HG02798 (cell line): Measurements from ENCODE around the gene GRK7.
"Not testable (repeated sequence)": the region's sequence is repeated elsewhere in the genome, so short reads cannot be mapped to it uniquely, and the experiment has no call there.

Experiments used
- ATAC-seq: cut with Tn5 transposase; IDR thresholded peaks from one replicate; pipeline ENCODE4 v1.9.1; 2021; ENCODE audit warnings: mild to moderate bottlenecking; ENCODE audit not compliant: unreplicated experiment, poor library complexity

The GRK7 gene

DNA sequence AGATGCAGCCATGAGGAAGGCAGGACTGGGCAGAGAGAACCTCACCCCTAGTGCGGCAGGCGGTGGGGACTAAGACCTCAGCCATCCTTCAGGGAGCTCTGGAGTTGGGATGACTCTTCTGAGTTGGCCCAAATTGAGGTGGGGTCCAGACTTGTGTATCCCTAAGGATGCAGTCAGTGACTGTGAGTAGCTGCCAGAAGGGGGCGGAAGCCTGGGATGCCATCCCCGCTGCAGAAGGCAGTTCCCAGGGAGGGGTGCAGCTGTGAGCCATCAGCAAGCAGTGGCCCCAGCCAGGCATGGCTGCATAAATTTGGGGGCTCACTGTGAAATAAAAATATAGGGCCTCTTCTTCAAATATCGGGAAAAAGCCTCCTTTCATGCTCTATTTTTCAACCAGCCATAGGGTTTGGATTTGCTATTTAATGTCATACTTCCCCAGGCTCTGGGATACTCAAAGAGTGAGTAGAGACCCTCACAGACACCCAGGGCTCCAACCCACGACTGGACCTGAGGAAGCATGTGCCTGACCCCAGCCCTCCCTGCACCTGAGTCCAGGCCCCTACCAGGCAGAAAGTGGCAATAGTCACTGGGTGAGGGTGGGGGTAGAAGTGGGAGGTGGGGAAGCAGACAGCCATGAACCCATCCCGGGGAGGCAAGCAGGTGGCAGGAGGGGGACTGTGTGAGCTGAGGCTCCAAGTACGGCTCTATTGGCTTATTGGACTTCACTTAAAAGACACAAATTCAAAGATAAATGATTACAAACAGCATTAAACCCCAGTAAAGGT is 30.5 kb downstream of the GRK7 start:
- ATAC-seq: no peak

DNA sequence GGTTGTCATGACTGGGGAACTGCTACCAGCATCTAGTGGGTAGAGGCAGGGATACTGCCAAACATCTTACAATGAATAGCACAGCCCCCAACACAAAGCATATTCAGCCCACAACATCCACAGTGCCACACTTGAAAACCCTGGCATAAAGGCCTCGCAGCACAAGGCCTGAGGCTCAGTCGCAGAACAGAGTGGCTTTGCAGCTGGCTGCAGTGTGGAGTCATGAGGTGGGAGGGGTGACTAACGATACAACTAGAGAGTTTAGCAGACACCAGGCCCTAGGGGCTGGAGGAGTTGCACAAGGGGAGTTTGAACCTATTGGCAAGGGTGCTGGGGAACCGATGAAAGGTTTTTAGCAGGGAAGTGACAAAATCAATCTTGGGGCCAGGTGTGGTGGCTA is 32.1 kb downstream of the GRK7 start:
- ATAC-seq: no peak

- no peak for ATAC-seq
These were observed 32.5 kb downstream of the GRK7 start for GRCh38 chr3:141795741-141796080.

GRCh38 chr3:141796081-141796888 is 33.1 kb downstream of the GRK7 start:
- peak; percentile 98 for ATAC-seq

DNA sequence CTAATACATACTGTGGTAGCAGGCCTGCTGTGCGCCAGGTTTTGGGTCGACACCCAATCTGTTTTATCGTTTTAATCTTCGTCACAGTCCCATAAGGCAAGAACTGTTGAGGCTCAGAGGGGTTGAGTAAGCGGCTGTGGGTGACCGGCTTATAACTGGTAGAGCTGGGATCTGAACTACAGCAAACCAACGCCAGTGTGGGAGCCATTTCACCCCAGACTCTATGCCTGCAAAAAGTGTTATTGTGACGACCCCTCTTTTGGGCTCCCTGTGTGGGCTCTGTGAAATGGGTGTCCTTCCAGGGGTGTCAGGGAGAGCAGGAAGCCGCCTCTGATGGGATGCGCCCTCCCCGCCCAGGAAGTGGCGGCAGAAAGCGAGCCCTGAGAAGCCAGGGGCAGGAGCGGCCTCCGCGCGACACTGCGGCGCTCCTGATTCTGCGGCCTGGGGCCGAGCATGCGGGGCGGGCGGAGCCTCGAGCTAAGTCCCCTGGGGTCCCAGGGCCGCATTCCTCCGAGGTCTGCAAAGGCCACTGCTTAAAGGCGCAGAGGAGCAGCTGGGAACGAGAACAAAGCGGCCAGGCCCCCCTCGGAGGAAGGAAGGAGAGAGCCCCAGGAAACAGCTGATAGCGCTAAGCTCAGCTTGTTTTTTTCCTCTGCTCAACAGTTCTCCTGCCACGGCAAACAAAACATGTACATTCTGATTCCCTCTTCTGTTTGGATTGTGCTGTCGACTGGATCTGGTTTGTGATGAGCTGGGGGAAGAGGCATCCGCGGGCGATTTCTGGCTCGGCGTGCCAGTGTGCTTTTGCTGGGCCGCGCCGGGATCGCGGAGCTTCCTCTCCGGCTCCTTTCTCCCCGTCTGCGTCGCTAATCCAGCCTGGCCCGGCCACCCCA is 33.9 kb downstream of the GRK7 start:
- ATAC-seq: no peak

DNA sequence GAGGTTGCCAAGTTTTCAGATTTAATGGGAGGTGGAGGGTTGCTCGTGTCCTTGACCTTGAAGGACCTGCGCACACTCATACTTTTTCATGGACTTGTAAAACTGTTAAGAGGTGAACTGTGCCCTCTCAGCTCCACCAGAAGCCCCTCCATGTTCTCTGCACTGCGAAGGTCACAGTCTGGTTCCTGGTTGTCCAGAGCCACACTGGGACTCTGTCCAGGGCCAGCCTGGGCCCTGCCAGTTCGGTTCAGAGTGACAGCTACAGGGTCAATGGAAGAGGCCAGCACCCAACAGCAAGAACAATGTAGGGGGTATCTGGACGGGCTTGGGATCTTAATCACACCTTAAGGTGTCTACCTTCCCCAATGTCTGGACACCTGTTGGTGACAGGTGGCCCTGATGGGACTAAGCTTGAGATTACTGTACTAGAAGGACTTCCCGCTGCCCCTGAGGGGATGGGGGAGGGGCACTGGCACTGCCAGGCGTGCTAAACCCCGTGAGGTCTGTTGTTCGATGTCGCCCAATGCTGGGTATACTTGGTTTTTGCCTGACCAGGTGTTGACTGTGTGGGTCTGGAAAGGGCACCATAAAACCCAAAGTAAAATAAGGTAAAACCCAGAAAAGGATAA is 34.7 kb downstream of the GRK7 start:
- ATAC-seq: no peak

DNA sequence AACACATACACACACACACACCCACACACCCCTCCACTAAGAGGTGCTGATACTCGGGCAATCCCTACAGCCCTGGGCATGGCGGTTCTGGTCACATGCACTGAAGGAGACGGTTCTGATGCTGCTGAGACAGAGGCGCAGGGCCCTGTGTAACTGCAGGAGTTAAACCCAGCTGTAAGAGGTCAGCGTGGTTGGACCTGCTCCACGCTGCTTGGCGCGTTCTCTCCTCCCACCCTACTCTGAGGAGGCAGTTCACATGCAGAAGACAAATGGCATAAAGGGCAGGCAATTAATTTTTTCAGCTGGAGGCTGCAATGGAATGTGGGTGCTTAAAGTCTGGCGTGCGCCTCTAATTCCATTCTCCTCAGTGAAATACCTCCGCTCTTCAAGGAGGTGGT is 35.2 kb downstream of the GRK7 start:
- no peak for ATAC-seq

GRCh38 chr3:141802316-141803077 is 39.3 kb downstream of the GRK7 start:
- ATAC-seq: no peak

DNA sequence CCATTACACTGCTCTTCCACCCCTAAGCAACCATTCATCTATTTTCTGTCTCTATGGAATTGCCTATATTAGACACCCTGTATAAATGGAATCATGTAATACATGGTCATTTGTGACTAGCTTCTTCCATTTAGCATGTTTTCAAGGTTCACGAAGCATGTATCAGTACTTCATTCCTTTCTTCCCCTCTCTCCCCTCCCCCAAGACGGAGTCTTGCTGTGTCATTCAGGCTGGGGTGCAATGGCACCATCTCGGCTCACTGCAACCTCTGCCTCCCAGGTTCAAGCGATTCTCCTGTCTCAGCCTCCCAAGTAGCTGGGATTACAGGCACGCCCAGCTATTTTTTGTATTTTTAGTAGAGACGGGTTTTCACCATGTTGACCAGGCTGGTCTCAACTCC is 40.3 kb downstream of the GRK7 start:
- ATAC-seq: not testable (repeated sequence)

DNA sequence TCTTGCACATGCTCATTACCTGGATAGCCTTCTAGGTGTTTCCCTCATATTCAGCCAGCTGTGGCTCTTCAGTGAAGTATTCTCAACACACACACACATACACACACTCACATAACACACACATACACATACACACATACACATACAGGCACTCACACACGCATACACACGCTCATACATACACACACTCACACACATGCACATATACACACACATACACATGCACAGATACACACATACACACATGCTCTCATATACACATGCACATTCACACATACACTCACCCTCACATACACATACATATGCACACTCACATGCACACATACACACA is 41.2 kb downstream of the GRK7 start:
- ATAC-seq: no peak

- no peak for ATAC-seq
These were observed 41.8 kb downstream of the GRK7 start for GRCh38 chr3:141804778-141805639.

GRCh38 chr3:141807277-141808033 is 44.2 kb downstream of the GRK7 start:
- no peak for ATAC-seq

DNA sequence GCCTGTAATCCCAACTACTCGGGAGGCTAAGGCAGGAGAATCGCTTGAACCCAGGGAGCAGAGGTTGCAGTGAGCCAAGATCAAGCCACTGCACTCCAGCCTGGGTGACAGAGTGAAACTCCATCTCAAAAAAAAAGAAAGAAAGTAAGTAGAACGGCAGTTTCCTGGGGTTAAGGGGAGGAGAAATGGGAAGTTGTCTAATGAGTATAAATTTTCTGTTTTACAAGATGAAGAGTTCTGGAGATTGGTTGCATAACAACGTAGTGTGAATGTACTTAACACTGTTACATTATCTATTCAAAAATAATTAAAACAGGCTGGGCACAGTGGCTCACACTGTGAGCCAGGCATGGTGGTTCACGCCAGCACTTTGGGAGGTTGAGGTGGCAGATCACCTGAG is 45.4 kb downstream of the GRK7 start:
- no peak for ATAC-seq

DNA sequence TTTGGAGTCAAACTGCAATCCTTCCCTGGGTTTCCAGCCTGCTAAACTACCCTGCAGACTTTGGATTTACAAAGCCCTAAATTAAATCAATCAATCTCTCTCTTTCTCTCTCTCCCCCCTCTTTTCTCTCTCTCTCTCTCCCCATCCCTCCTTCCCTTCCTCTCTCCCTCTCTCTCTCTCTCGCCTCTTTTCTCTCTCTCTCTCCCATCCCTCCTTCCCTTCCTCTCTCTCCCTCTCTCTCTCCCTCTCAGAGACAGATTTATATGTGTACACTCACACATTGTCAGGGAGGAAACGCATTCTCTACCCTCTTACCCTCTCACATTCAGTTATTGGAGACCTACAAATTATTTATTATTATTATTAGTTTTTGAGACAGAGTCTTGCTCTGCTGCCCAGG is 47.0 kb downstream of the GRK7 start:
- ATAC-seq: no peak

DNA sequence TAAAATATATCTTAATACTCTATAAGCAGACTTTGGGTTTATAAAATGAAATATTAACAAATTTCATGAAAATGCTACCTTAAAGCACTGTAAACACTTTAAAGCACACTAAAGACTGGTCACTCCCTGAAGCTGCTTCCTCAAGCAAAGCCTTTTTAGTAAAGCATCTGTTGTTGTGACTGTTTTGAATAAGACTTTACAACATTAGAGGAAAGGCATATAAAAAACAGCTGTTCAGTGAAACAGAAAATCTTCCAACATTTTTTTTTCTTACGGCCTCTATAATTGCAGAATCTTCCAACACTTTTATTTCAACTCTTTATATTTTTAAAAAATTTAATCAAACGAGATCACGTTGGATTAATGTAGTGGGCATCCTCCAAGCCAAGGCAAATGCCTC is 48.1 kb downstream of the GRK7 start:
- no peak for ATAC-seq

DNA sequence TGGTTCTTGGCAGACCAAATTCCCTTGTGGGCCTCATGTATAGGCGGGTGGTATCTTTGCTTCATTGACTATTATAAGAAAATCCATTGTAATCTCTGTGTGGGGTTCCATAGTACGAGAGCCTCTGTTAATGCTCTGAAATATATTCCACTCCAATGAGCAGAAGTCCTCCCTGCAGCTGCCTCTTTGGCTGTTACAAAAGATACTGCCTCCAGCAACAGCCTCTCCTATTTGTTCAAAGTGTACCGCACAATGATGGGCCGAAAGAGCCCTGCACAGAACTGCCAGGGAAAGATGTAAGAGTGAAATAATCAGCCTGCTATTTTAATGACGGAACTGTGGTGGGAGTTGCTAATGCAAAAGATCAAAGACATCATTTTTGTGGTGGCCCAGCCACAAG is 48.9 kb downstream of the GRK7 start:
- ATAC-seq: no peak

- ATAC-seq: no peak
These were observed 49.4 kb downstream of the GRK7 start for GRCh38 chr3:141812586-141812985.
